HG03025 (cell line): Measurements from ENCODE around the gene IFITM1.
"Not testable (repeated sequence)": the region's sequence is repeated elsewhere in the genome, so short reads cannot be mapped to it uniquely, and the experiment has no call there.

Experiments
- ATAC-seq: cut with Tn5 transposase; IDR thresholded peaks from one replicate; pipeline ENCODE4 v1.9.1; 2021; ENCODE audit warnings: mild to moderate bottlenecking, moderate library complexity; ENCODE audit not compliant: unreplicated experiment, low FRiP score

IFITM1 gene

GRCh38 chr11:324593-325517, 11.0 kb downstream of the IFITM1 start:
- not testable (repeated sequence) for ATAC-seq

- no peak for ATAC-seq
Measured at GRCh38 chr11:325796-326591, 12.2 kb downstream of the IFITM1 start.

DNA sequence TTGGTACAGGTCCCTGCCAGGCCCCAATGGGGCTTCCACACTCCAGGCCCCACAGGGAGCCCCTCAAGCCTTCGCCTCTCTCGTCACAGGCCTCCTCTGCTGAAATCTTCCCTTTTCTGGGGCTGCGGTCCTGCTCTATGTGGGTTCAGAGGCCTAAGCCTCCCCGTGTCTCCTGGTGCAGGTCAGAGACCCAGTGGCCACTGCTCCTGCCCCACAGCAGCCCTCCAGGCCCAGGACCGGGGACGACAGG, 12.7 kb downstream of the IFITM1 start:
- no peak for ATAC-seq

DNA sequence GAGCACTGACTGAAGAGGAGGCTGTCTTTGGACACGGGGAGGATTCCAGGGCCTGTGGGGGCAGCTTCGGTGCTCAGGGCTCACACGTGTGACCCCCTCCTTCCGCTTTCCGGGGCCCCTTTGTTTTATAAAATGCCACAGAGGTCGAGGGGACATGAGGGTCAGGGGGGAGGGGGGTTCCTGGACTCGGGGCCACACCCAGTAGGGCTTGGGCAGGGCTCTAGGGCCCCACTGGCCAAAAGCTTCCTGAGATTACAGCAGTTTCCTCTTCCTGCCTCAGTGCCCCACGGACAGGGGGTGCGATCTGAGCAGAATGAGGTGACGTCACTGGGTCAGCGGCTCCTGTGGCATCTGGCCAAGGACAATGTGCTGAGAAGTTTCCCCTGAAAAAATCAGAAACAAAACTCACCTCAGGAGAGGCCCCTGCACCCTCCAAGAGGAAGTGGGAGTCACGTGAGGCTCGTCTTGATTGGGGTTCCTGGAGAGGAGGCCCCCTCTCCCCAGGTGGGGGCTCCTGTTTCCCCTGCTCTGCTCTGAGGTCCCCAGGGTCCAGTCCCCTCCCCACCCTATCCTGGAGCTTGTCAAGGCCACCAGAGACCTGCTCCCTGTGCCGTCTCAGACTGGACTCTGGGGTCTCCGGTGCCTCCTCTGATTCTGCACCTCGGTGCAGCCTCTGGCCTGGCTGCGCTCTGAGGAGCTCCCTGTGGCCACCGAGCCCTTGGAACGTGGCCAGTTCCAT, 13.2 kb downstream of the IFITM1 start:
- ATAC-seq, result no peak

- no peak for ATAC-seq
Measured at GRCh38 chr11:327581-327923, 13.7 kb downstream of the IFITM1 start.

DNA sequence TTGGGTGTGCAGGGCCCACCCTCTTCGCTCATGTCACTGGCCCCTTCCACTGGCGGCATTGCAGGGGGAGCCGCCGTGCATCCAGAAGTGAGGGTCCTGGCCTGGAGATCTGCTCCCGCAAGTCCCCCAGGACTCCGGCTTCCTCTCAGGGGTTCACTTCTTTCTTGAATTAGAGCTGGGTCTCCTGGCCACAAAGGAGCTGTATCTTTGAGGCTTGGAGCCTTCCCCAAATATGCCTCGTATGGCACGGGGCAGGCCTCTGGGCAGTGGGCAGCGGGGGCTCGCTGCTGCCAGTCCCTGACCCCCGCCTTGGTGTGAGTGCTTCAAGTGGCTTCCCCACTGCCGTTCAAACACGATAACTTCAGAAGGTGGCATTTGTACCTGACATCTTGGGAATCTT, 14.2 kb downstream of the IFITM1 start:
- ATAC-seq, result no peak

GRCh38 chr11:328516-329100, 14.8 kb downstream of the IFITM1 start:
- ATAC-seq, result not testable (repeated sequence)

GRCh38 chr11:329886-330253, 16.0 kb downstream of the IFITM1 start:
- ATAC-seq, result no peak

DNA sequence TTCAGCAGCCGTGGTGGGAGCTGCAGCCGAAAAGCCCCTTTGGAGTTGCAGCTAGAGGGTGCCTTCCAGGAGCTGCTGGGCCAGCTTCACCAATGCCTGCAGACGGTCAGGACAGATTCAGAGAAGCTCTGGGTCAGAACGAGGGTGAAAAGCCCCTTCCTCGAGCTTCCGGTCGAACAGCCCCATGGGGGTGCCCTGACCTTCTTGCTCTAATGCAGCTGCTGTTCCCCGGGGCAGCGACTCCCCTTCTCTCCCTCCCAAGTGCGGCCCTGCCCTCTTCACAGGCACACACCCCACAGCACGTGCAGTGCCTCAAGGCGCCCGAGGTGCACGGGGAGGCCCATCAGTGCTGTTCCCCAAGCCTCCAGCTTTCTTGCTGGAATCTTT, 16.5 kb downstream of the IFITM1 start:
- no peak for ATAC-seq

GRCh38 chr11:330694-331357, 17.0 kb downstream of the IFITM1 start:
- no peak for ATAC-seq

GRCh38 chr11:331358-332060, 17.7 kb downstream of the IFITM1 start:
- ATAC-seq, result no peak

GRCh38 chr11:332651-333480, 19.0 kb downstream of the IFITM1 start:
- no peak for ATAC-seq

- not testable (repeated sequence) for ATAC-seq
Measured at GRCh38 chr11:333616-334263, 19.9 kb downstream of the IFITM1 start.

DNA sequence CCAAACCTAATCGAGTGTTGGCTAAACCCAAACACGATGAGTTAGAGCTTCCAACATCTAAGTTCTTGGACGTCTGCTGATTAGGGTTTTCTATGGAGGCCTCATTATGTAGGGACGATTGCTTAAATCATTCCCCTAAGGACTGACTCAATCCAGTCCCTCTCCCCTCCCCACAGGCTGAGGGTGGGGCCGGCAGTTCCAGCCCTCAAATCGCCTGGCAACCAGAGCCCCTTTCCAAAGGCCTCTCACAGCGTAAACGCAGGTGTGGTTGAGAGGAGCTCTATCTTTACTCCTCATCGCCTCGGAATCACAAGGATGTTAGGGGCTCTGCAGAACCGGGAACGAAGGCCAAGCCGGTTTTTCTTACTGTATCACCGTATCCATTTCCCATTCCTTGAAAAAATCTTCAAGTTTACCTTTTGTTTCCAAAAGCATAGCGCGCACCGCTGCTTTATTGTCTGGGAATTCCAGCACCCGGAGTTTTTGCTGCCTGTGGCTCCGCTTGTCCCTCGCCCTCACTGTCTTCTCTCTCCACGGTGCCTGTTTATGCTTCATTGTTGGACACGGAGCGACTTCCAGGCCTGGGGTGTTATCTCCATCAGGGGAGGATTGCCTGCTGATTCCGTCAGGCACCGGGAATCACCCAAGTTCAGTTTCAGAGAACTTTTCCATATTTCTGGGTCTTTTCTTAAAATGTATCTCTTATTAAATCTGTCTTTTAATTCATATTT, 20.6 kb downstream of the IFITM1 start:
- no peak for ATAC-seq

DNA sequence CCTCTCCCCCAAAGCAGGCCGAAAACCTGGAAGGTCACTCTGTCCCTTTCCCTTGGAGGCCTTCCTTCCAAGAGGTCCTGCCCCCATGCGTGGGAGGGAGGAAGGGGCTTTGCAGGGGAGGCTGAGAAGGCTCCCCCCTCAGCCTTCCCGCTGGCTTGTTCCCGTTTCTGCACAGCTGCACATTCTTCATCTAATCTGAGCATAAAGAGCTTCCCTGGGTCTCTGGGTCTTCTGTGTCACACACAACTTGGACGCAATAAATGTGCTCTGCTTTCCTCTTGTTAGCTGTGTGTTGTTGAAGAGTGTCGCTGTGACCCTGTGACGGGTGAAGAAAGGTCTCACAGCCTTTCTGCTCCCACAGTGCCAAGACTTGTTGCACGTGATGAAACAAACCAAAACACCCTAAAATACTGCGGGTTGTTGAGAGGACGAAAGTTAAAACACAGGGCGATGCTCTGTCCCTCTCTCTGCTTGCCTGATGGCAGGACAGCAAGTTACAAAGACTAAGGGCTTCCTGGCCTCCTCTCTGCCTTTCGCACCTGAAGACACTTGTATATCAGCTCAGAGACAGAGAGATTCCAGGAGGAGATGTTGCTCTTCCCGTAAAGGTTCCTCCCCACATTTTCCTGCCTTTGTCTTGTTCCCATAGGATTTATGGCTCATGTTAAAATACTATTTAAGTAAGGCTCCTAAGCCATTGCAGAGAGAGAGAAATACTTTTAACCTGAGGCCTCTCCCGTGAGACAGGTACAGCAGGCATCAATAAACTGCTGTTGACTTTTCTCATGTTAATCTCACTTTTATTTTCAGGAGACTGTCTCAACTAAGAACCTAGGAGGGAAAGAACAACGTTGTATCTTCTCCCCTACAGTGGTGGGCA, 22.2 kb downstream of the IFITM1 start:
- ATAC-seq, result no peak

GRCh38 chr11:336659-337198, 22.9 kb downstream of the IFITM1 start:
- ATAC-seq, result no peak

- no peak for ATAC-seq
Measured at GRCh38 chr11:337711-338110, 23.9 kb downstream of the IFITM1 start.
